ENCODE results near the gene THYN1. TPM values are rescaled to one million over a fixed set of nuclear protein-coding genes. Genes with fewer than 3 reads are reported as not detected.
A peak's percentile ranks its signal among the peaks of the same experiment; 100 is the strongest.

THYN1 gene
- total RNA-seq = 10 to 100 TPM; 12.7 to 27.8 (median 17.2) TPM

- Histone ChIP-seq H3K4me1 (peaks cover 24 to 30% of the 10 kb centered on the region in 2 donors), H3K27me3 (no peaks in the 10 kb centered on the region), H3K9me3 (no peaks in the 10 kb centered on the region), H3K27ac (peak within 1 kb of the TSS; percentile 70 to 87 (median 82)), H3K4me3 (peak within 1 kb of the TSS; percentile 95 to 100 (median 96)), H3K36me3 (peaks cover 0 to 46% of the 10 kb centered on the region in 2 donors)
- ATAC-seq (peak; percentile 96 to 97), DNase-seq (peak; percentile 96)
- TF ChIP-seq POLR2A (IDR thresholded peaks at IDR 0.05) (peak; percentile 61 to 62), CTCF (IDR thresholded peaks at IDR 0.05 in 4 of 5, conservative IDR thresholded peaks at IDR 0.05 in 1 of 5) (peak; percentile 49 to 75 (median 60))
- intact Hi-C loops (cut with DNase I; ENCODE audit: low total_unique reads) = loop anchor here (1.0 to 5.0 kb wide), 3 partner anchors 29 to 206 kb away; partner anchors contain the start of genes GLB1L2 and VPS26B
- in situ Hi-C loops (cut with MboI; ENCODE audit: low sequenced_read_pairs in 4 of 4) = no loop called here
These were observed at the start of gene THYN1, which contains the start of gene ACAD8 for GRCh38 chr11:134253188-134253993. Gene THYN1 (minus strand): TSS chr11:134253352. CDS start chr11:134252882, 470 bp downstream. Gene ACAD8 (plus strand): TSS chr11:134253568. CDS start chr11:134253601, 33 bp downstream.

- intact Hi-C loops (cut with DNase I; ENCODE audit: low total_unique reads) = no loop called here
- no peaks in the 10 kb centered on the region for H3K9me3 ChIP-seq
- no peak overlapping the region for H3K27ac ChIP-seq
- no peak for TF ChIP-seq CTCF (IDR thresholded peaks at IDR 0.05 in 4 of 5, conservative IDR thresholded peaks at IDR 0.05 in 1 of 5)
- no peaks in the 10 kb centered on the region for H3K36me3 ChIP-seq
- in situ Hi-C loops (cut with MboI; ENCODE audit: low sequenced_read_pairs in 4 of 4) = no loop called here
- no peaks in the 10 kb centered on the region for H3K4me1 ChIP-seq
- H3K4me3 ChIP-seq = no peak overlapping the region
- ATAC-seq (no peak), DNase-seq (no peak)
- no peaks in the 10 kb centered on the region for H3K27me3 ChIP-seq
These were observed 41.5 kb upstream of the THYN1 start for GRCh38 chr11:134294664-134295063.

- Histone ChIP-seq H3K9me3 (no peaks in the 10 kb centered on the region), H3K27ac (no peak overlapping the region), H3K4me3 (no peak overlapping the region), H3K4me1 (no peaks in the 10 kb centered on the region), H3K36me3 (no peaks in the 10 kb centered on the region), H3K27me3 (no peaks in the 10 kb centered on the region)
- no peak for ATAC-seq
- TF ChIP-seq CTCF (IDR thresholded peaks at IDR 0.05 in 4 of 5, conservative IDR thresholded peaks at IDR 0.05 in 1 of 5) (no peak), POLR2A (IDR thresholded peaks at IDR 0.05) (no peak)
- intact Hi-C loops (cut with DNase I; ENCODE audit: low total_unique reads) = no loop called here
- no peak for DNase-seq
- in situ Hi-C loops (cut with MboI; ENCODE audit: low sequenced_read_pairs in 4 of 4) = no loop called here
These were observed 40.3 kb upstream of the THYN1 start for GRCh38 chr11:134293119-134294113.

- Histone ChIP-seq H3K9me3 (no peaks in the 10 kb centered on the region), H3K27me3 (no peaks in the 10 kb centered on the region), H3K4me3 (no peak overlapping the region), H3K4me1 (no peaks in the 10 kb centered on the region), H3K36me3 (no peaks in the 10 kb centered on the region), H3K27ac (no peak overlapping the region)
- intact Hi-C loops (cut with DNase I; ENCODE audit: low total_unique reads) = no loop called here
- ATAC-seq = no peak
- DNase-seq = no peak
- TF ChIP-seq POLR2A (IDR thresholded peaks at IDR 0.05) = no peak
- TF ChIP-seq CTCF (IDR thresholded peaks at IDR 0.05 in 4 of 5, conservative IDR thresholded peaks at IDR 0.05 in 1 of 5) = no peak
- in situ Hi-C loops (cut with MboI; ENCODE audit: low sequenced_read_pairs in 4 of 4) = no loop called here
These were observed 39.5 kb upstream of the THYN1 start for GRCh38 chr11:134292661-134293060.

Measured in gastrocnemius medialis (tissue), 4 donors.